WTC11 (cell line): ENCODE measurements around the gene XPNPEP1. TPM values are rescaled to one million over a fixed set of nuclear protein-coding genes. Genes with fewer than 3 reads are reported as not detected.

Experiments used
- ATAC-seq: fragments of 200-7000 bp; cut with Tn5 transposase; 2 replicates; pipeline ENCODE4 v1.10.0; 2021; ENCODE audit warnings: mild to moderate bottlenecking, moderate library complexity
- CTCF ChIA-PET: fragments of 300-600 bp; sonication (Branson Sonifier 250); formaldehyde crosslinking; loops from one replicate; lab custom pipeline; 2021; ENCODE audit warnings: antibody characterized with exemption; lab: Charles Lee
- POLR2A ChIA-PET: fragments of 350-600 bp; sonication (Branson Sonifier 250); formaldehyde crosslinking; loops from one replicate; lab custom pipeline; 2021; ENCODE audit warnings: antibody characterized with exemption; lab: Charles Lee
- DNase-seq: peaks from one replicate; pipeline ENCODE4 v3.0.0; 2021; ENCODE audit warnings: low spot score
- H3K27ac Mint-ChIP-seq: 2 replicates; pipeline ENCODE4 v1.8.0; 2021; ENCODE audit warnings: mixed read lengths
- H3K27me3 Mint-ChIP-seq: 2 replicates; pipeline ENCODE4 v1.8.0; 2021; ENCODE audit warnings: low read depth, mild to moderate bottlenecking, moderate library complexity, mixed read lengths
- H3K36me3 Mint-ChIP-seq: 2 replicates; pipeline ENCODE4 v1.8.0; 2021; ENCODE audit warnings: mixed read lengths
- H3K4me1 Mint-ChIP-seq: 2 replicates; pipeline ENCODE4 v1.8.0; 2022; ENCODE audit warnings: mixed read lengths
- H3K4me3 Mint-ChIP-seq: 2 replicates; pipeline ENCODE4 v1.8.0; 2021; ENCODE audit warnings: mild to moderate bottlenecking, moderate library complexity, mixed read lengths
- H3K9me3 Mint-ChIP-seq: 2 replicates; pipeline ENCODE4 v1.8.0; 2021; ENCODE audit warnings: mixed read lengths
- CBFB ChIP-seq: sonication (generic); formaldehyde crosslinking; IDR thresholded peaks from 2 replicates; pipeline ENCODE4 v1.8.1; 2022; ENCODE audit warnings: mild to moderate bottlenecking, low read depth, missing genetic modification reagents
- CDX4 ChIP-seq: fragments of 250-450 bp; sonication (Bioruptor Pico); IDR thresholded peaks from 2 replicates; pipeline ENCODE4 v1.9.0; 2021; ENCODE audit warnings: moderate library complexity, mild to moderate bottlenecking, inconsistent platforms, borderline replicate concordance
- CREB1 ChIP-seq: sonication (generic); formaldehyde crosslinking; IDR thresholded peaks from 2 replicates; pipeline ENCODE4 v1.8.0; 2023; ENCODE audit warnings: mild to moderate bottlenecking, missing genetic modification reagents
- E2F5 ChIP-seq: sonication (generic); formaldehyde crosslinking; IDR thresholded peaks from 2 replicates; pipeline ENCODE4 v1.8.1; 2022; ENCODE audit warnings: mild to moderate bottlenecking, moderate library complexity, missing genetic modification reagents
- ESRRA ChIP-seq: sonication (generic); formaldehyde crosslinking; IDR thresholded peaks from 2 replicates; pipeline ENCODE4 v1.8.1; 2022; ENCODE audit warnings: mild to moderate bottlenecking, missing genetic modification reagents, borderline replicate concordance
- ETV6 ChIP-seq: sonication (generic); formaldehyde crosslinking; IDR thresholded peaks from 2 replicates; pipeline ENCODE4 v1.8.1; 2022; ENCODE audit warnings: mild to moderate bottlenecking, missing genetic modification reagents
- FOXJ3 ChIP-seq: sonication (generic); formaldehyde crosslinking; IDR thresholded peaks from 2 replicates; pipeline ENCODE4 v1.9.0; 2021; ENCODE audit warnings: missing genetic modification reagents, mild to moderate bottlenecking, borderline replicate concordance
- GTF2I ChIP-seq: fragments of 250-450 bp; sonication (Bioruptor Pico); conservative IDR thresholded peaks from 2 replicates; pipeline ENCODE4 v1.4.0; 2021; ENCODE audit warnings: mild to moderate bottlenecking
- KAT7 ChIP-seq: sonication (generic); formaldehyde crosslinking; IDR thresholded peaks from 2 replicates; pipeline ENCODE4 v1.8.1; 2023; ENCODE audit warnings: missing genetic modification reagents, mild to moderate bottlenecking, borderline replicate concordance
- NFYB ChIP-seq: sonication (generic); formaldehyde crosslinking; conservative IDR thresholded peaks from 2 replicates; pipeline ENCODE4 v1.8.0; 2022; ENCODE audit warnings: low read depth, missing genetic modification reagents
- RELA ChIP-seq: sonication (generic); formaldehyde crosslinking; IDR thresholded peaks from 2 replicates; pipeline ENCODE4 v1.8.1; 2022; ENCODE audit warnings: missing genetic modification reagents, mild to moderate bottlenecking, borderline replicate concordance
- SMAD3 ChIP-seq: sonication (generic); formaldehyde crosslinking; IDR thresholded peaks from 2 replicates; pipeline ENCODE4 v1.8.0; 2022; ENCODE audit warnings: missing genetic modification reagents, mild to moderate bottlenecking, borderline replicate concordance
- TCF7 ChIP-seq: sonication (generic); formaldehyde crosslinking; IDR thresholded peaks from 2 replicates; pipeline ENCODE4 v1.8.0; 2022; ENCODE audit warnings: mild to moderate bottlenecking, low read depth, missing genetic modification reagents, moderate library complexity
- USF2 ChIP-seq: sonication (generic); formaldehyde crosslinking; IDR thresholded peaks from 2 replicates; pipeline ENCODE4 v1.8.1; 2023; ENCODE audit warnings: mild to moderate bottlenecking, missing genetic modification reagents, moderate library complexity
- ZNF138 ChIP-seq: sonication (generic); formaldehyde crosslinking; conservative IDR thresholded peaks from 2 replicates; pipeline ENCODE4 v1.8.1; 2022; ENCODE audit warnings: mild to moderate bottlenecking, moderate library complexity, missing genetic modification reagents
- ZNF232 ChIP-seq: sonication (generic); formaldehyde crosslinking; IDR thresholded peaks from 2 replicates; pipeline ENCODE4 v1.8.0; 2022; ENCODE audit warnings: mild to moderate bottlenecking, missing genetic modification reagents
- ZNF317 ChIP-seq: sonication (generic); formaldehyde crosslinking; IDR thresholded peaks from 2 replicates; pipeline ENCODE4 v1.8.1; 2023; ENCODE audit warnings: low read depth, mild to moderate bottlenecking, moderate library complexity, missing genetic modification reagents, borderline replicate concordance
- ZNF532 ChIP-seq: fragments of 250-450 bp; sonication (Bioruptor Pico); IDR thresholded peaks from 2 replicates; pipeline ENCODE4 v1.9.0; 2021; ENCODE audit warnings: mild to moderate bottlenecking, borderline replicate concordance
- total RNA-seq: library from RNA; stranded (reverse); gene quantifications from 3 replicates; pipeline ENCODE4 v1.2.3, GENCODE V29; 2021
- TF ChIP-seq, protein P1 (sequence below): sonication (generic); formaldehyde crosslinking; IDR thresholded peaks from 2 replicates; pipeline ENCODE4 v1.8.1; 2023; ENCODE audit warnings: mild to moderate bottlenecking, missing genetic modification reagents

The XPNPEP1 gene
- total RNA-seq, 1 experiment from 2014 or later = 59.3 TPM

GRCh38 chr10:109924967-109925620 lies 1.8 kb upstream of the XPNPEP1 start:
- ATAC-seq (0 out of 2 replicates have a peak, but pooled peaks have one; percentile 7), DNase-seq (no peak)
- peaks cover 50% of the 10 kb centered on the region for H3K4me1 Mint-ChIP-seq
- H3K4me3 Mint-ChIP-seq = no peak overlapping the region
- POLR2A ChIA-PET = no interaction called here
- H3K27ac Mint-ChIP-seq = peak overlapping the region; percentile 66
- peaks cover 6% of the 10 kb centered on the region; the same call in 1 of the 2 replicates for H3K36me3 Mint-ChIP-seq
- TF ChIP-seq RELA (CRISPR knock-in tag) (no peak), NFYB (no peak), ZNF232 (CRISPR knock-in tag) (no peak), CREB1 (CRISPR knock-in tag) (no peak), ZNF317 (CRISPR knock-in tag) (no peak), FOXJ3 (CRISPR knock-in tag) (no peak), USF2 (CRISPR knock-in tag) (no peak), ZNF532 (CRISPR knock-in tag) (no peak), CBFB (CRISPR knock-in tag) (no peak), ESRRA (no peak), KAT7 (CRISPR knock-in tag) (no peak), E2F5 (CRISPR knock-in tag) (no peak), CDX4 (no peak), SMAD3 (CRISPR knock-in tag) (no peak), ETV6 (CRISPR knock-in tag) (no peak), ZNF138 (no peak), TCF7 (CRISPR knock-in tag) (no peak), GTF2I (CRISPR knock-in tag) (no peak)
- TF ChIP-seq, protein P1, sequence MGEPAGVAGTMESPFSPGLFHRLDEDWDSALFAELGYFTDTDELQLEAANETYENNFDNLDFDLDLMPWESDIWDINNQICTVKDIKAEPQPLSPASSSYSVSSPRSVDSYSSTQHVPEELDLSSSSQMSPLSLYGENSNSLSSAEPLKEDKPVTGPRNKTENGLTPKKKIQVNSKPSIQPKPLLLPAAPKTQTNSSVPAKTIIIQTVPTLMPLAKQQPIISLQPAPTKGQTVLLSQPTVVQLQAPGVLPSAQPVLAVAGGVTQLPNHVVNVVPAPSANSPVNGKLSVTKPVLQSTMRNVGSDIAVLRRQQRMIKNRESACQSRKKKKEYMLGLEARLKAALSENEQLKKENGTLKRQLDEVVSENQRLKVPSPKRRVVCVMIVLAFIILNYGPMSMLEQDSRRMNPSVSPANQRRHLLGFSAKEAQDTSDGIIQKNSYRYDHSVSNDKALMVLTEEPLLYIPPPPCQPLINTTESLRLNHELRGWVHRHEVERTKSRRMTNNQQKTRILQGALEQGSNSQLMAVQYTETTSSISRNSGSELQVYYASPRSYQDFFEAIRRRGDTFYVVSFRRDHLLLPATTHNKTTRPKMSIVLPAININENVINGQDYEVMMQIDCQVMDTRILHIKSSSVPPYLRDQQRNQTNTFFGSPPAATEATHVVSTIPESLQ (CRISPR knock-in tag) = no peak
- H3K9me3 Mint-ChIP-seq = peaks cover 9% of the 10 kb centered on the region
- CTCF ChIA-PET = interaction anchor here (0.9 to 2.2 kb wide), 3 partner anchors 10 to 83 kb away, joined by 4 to 7 read pairs (median 6); partner anchors contain the start of gene ADD3
- H3K27me3 Mint-ChIP-seq = peaks cover 17% of the 10 kb centered on the region
